Mucosa of gallbladder (tissue), 1 donor: ENCODE data around the gene LHFPL6. TPM values are rescaled to one million over a fixed set of nuclear protein-coding genes. Genes with fewer than 3 reads are reported as not detected.

Experiments
- DNase-seq: peaks from one replicate; pipeline ENCODE4 v3.0.0-alpha.2; 2020; ENCODE audit warnings: low spot score
- total RNA-seq: library from RNA; stranded (reverse); gene quantifications from one replicate; pipeline ENCODE4 v1.2.1, GENCODE V29; 2021
- donor health status: DM: no; HTN: no; CAD: no.

The LHFPL6 gene
- total RNA-seq, 1 donor from 2014 or later = 30.2 TPM

DNA sequence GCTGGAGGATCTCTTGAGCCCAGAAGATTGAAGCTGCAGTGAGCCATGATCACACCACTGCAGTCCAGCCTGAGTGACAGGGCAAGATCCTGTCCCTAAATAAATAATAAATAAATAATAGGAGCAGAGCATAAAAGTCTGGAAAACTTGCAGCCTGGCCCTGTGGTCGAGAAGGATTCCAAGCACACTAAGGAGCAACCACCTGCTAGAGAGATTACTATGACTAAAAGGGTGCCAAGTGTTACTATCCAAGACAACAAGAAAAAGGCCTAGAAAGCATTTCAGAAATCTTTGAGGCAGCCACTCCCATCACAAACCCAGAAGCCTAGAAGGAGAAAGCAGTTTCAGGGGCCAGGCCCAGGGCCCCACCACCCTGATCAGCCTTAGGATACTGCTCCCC is 46.1 kb downstream of the LHFPL6 start:
- no peak for DNase-seq

DNA sequence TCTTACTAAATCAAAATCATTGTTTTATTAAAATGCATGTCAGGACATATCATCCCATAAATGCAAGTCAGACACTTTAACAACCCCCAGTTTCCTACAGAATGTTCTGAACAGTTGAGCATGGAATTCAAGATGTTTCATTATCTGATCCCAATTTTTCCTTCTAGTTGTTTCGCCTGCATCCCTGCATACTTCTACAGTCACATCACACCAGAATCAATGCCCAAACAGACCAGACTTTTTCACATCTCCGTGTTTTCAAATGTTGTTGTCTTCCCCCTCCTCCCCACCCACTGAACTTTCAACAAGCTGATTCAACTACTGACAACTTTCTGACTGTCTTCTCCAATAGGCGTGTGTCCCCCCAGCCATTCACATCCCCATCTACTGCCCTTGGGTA is 48.6 kb downstream of the LHFPL6 start:
- DNase-seq = no peak

DNA sequence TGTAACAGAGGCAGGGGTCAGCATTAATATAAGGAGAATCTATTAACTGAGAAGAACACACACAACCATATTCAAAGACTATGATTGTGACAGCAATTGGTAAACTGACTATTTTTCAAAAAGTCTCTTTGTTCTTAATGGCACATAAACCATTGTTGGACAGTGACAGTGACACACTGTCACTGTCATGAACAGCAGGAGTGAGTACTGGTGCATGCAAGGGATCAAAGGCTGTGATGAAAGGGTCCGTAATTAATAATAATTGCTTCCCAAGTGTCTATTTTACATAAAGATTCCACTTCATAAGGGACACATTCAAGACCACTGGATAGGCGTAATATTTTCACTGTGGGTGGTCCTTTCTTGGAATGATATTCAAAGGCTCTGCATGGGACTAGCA is 50.7 kb downstream of the LHFPL6 start:
- DNase-seq = no peak

DNA sequence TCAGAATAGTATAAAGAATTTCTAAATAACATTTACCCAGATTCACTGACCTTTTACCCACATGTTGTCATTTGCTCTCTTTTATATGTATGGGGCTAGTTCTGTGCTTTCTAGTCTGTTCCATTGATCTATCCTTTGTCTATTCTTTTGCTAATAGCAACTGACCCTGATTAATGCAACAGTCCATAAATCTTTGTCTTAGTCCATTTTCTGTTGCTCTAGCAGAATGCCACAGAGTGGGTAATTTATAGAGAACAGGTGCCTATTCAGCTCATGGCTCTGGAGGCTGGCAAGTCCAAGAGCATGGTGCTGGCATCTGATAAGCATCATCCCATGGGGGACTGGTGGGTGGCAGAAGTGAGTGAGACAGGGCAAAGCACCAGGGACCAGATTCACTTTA is 52.1 kb downstream of the LHFPL6 start:
- DNase-seq = no peak

DNA sequence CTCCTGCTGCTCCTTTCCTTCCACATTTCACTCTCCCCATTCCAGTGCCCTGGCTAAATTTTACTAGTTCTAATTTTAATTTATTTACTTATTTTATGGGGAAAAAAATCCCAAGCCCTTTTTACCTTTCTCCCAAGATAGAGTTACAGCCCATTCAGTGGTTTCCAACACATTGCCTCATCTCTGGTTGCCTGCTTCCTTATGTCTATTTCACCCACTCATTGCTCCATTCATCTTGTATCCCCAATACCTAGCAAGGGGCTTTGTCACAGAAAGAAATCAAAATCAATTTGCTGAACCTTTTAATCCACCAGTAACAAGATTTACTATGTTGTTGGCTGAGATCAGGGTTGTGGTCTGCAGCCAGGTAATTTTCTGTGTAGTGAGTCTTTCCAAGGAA is 55.9 kb downstream of the LHFPL6 start:
- no peak for DNase-seq

DNA sequence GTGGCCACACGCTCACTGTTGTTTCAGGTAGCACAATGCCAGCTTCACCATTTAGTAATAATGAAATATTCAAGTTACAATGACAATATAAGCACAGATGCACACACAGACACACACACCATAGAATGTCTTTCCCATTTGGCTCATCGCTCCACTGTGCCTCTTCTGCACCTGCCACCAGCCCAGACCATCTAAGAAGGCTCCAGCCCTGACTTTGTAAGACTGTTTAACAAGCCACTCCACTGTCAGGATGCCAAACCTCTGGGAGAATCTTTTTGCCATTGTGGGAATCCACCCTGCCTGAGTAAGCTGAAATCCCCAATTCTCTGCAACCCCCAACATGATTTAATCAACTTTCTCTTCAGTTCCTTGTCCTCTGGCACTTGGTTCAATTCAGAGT is 60.6 kb downstream of the LHFPL6 start:
- DNase-seq = no peak

DNA sequence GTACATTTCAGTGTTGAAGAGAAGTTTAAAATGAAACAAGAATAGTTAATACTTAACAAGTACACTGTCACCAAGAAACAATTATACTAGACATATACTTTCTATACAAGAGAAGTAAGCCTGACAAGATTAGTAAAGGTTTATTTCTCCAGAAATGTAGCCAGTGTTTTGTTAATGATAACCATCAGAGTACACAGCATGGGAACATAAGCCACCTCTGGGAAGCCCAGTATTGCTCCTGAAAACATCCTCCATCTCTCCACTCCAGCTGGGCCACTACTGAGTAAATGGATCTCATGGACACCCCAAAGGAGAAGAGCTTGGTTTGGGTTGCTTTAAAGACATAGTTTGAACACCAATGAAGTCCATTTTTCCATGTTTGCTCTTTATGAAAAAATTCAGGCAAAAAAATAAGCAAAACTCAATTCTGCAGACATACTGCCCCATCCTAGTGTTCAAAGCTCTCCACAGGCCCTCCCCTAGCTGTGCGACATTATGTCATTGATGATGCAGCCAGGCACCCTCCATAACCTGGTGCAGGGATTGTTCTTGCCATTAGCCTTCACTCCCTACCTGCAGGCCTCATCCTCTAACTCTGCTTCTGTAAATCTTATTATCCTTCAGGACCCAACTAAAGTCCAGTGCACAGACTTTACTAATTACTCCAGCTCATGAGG is 61.9 kb downstream of the LHFPL6 start:
- no peak for DNase-seq

DNA sequence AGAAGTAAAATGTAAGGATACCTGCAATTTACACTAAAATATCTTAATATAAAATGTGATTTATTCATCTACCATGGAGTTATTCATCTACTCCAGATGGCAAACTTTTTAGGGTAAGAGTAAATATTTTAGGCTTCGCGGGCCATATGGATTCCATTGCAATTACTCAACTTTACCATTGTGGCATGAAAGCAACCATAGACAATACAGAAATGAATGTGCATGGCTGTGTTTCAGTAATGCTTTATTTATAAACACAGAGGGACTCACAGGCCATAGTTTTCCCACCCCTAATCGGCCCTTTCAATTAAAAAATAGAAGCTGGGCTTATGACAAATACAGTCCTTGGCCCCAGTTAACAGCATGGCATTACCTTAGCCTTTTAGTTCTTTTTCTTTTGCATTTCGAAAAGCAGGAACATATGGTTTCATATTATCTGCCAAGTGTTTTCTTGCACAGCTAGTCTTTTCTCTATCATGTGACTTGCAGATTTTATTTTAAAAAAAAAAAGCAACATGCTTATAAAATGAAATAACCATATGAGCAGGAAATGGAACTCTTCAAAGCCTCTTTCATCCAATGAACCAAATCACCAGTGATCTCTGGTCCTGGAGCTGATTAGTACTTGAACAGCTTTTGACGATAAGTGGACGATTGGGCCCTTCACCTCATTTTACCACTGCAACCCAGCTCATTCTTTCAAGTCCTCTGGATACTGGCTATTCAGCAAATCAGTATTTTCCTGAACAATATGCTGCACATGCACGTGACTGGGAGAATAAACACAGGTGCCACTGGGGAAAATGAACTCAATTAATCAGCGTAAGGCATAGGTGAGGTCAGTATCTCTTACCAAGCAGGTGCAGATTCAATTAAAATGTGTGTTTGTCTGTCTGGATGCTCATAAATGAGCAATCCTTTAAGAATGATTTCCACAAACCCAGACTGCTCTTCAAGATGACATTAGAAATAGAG is 63.9 kb downstream of the LHFPL6 start:
- no peak for DNase-seq

DNA sequence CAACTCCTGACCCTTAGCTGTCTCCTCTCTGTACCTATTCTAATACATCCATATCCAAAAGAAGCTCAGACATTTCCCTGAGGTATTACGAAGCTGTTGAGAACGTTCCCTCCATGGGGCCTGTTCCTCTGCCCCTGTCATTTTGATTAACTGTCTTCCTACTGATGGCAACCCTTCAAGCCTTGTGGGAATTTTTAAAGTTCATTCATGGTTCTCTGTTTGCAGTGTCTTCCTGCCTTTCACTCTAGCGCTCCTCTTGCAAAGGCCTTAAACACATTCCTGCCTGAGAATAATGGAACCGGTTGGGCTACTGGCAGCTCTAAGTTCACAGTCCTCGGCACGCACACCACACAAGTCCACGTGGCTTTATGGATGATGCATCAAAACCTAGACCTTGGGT is 66.1 kb downstream of the LHFPL6 start:
- DNase-seq = no peak

DNA sequence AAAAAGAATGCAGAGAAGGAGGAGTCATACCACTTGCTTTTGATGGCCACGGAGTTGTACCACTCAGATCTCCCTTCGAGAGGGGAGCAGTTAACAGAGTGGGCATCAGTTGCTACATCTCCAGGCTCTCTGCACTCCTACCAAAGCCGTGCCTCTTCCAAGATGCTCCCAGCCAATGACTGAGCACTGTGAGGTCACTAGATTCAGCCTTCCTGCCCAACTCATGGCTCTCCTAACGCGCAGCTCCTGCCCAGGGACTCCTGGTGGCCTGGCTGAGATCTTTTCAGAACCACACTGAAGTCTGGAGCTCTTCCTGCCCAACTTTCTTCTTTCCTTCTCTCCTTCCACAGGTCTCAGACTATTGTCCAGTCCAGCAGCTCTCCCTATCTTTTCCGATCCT is 66.7 kb downstream of the LHFPL6 start:
- DNase-seq = no peak

DNA sequence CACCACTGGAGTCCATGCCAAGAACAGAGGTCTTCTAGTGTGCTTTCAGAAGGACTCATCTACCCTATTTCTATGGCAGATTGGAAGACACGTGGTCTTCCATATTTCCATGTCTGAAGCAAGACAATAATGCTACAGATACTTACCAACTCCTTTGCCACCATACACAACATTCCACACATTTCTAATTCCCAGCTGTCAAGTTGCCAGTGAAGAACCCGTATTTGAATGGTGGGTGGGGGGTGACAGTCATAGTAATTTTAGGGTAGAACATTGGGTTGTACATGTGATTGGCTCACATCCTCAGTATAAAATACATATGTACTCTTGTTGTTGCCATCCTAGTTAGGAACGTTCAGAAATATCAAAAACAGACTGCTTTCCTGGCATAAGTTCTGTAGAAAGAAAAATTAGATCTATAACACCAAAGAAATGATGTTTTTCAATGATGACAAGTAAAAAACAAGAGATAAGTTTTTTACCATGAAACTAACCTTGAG is 69.3 kb downstream of the LHFPL6 start:
- DNase-seq = no peak

DNA sequence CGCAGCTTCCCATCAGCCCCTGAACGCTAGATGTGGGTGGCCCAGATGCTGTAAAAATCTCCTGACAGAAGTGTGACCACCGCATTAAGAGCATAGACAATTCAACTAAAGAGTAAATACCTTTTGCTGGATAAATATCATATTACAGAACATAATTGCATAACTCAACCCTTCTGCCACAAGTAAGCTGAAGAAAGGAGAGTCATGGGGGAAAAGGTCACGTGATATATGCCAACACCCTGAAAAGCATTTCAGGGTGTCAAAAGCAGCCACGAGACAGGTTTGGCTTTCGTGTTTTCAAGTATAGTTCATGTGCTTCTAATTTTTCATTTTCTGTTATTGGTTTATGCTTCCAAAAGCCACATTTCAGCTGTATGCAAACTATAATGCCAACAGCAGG is 71.3 kb downstream of the LHFPL6 start:
- no peak for DNase-seq

DNA sequence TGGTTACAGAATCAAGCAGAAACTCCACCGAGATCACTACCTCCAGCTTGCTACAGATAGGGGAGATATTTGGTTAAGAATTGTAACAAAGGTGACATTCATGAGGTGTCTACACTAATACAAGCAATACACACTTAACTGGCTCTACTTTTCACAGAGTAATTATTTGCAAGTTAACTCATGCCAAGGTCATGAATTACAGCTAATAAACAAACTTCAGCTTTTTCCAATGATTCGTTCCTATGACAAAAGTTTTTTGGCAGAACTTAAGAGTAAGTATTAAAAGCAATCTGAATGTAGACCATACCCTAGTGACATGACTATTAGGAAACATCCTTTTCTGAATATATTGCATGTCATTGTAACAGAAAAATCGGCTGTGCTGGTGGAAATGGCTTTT is 72.1 kb downstream of the LHFPL6 start:
- no peak for DNase-seq

DNA sequence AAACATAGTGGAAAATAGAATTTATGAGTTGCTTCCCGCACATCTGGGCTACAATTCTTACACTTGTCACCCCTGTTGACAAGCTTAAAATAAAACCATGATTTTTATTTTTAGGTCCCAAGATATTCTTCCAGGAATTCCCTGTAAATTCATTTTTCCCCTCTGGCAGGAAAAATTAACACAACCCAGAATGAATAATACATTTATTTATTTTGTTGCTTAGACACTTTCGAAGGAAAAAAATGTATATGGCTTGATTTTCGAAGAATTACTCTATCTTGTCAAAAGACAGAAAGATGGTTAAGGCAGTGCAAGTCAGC is 74.4 kb downstream of the LHFPL6 start:
- DNase-seq = no peak

DNA sequence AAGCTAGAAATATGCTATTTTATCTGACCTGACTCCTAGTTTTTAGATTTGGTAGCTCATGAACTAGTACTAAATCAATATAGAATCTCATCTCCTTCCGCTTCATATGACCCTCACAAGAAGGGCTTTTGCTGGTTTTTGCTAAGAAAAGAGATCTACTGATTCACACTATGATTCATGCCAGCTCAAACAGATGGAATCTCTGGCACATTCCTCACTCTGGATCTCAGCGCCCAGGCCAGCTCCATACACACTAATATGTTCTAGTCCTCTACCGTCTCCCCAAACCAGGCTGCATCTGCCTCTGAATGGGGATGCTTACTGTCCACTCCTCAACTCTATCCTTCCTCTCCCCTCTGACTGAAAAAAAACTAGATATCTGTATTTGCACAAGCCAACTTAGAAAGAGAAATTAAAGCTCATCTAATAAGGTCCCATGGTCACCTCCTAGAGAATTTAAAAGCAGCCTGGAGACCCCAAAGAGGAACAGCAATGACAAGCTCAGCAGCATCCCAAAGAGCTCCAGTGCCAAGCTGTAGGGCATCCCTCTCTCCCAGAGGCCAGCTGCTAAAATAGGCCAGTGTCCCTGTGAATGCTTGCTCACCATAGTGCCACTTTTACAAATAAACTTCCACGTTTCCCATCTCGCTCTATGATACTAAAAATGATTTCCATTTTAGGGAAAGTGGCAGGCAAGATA is 74.9 kb downstream of the LHFPL6 start:
- no peak for DNase-seq

DNA sequence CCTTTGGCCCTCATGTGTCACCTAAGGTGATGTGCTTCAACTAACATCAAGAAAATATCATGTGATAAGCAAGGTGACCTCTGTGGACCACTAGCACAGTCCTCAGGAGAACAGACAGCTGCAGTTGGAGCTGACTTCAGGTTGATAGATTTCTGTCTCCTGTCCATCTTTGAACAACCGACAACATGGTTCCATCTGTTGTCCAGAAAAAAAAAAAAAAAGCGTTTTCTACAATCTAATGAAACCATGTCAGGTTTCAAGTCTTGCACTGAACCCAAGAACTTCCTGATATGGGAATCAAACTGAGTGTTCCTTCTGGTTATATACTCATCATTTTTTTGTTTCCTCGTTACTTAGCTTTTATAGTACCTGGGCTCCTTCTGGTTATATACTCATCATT is 75.7 kb downstream of the LHFPL6 start:
- DNase-seq = no peak

DNA sequence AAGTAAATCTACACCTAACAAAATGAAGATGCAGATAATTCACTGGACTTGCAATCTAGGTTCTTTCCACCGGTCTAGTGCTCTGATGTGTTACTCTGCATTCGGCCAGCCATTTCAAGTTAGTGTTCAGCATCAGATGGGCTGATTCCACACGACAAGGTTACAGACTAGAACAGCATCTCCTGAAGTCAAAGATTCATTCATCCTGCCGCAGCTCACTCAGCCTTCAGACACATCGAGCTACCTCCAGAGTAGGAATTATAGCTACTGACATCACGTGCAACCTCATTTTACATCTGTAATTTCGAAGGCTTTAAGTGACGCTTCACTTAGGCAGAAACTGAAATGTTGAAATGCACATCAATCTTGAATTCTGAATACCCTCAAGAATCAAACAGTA is 76.5 kb downstream of the LHFPL6 start:
- DNase-seq = no peak

DNA sequence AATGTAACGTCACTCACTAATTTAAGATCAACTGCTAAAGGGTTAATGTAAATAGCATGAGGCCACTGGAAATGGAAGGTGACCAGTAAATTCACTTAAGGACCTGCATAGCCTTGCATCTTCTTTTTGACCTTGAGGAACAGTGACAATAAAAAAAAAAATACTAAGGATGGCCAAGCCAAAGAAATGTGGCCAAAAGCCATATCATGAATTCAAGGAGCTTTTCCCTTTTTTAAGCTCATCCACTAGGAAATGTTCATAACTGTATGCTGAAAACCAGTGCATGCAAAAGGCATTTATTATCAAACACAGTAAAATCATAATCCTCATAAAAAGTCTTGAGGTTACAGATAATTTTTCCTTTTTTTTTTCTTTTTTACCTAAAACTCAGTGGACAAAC is 77.5 kb downstream of the LHFPL6 start:
- DNase-seq = no peak

DNA sequence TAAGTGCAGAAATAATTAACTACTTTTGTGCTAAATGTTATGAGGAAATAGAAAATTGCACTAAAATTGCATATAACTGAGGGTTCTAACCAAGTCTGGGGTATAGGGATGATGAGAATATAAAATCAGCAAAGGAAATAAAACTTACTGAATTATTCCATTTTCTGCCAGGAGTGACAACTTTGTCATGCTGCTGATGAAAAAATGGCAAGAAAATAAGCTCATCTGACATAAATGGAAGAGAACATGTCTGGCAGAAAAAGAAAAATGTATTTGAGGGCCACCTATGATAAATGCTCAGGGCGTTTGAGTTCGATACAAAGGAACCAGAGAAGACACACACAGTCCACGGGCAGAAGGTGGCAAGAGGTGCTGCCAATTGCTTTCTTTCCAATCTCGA is 78.2 kb downstream of the LHFPL6 start:
- no peak for DNase-seq

DNA sequence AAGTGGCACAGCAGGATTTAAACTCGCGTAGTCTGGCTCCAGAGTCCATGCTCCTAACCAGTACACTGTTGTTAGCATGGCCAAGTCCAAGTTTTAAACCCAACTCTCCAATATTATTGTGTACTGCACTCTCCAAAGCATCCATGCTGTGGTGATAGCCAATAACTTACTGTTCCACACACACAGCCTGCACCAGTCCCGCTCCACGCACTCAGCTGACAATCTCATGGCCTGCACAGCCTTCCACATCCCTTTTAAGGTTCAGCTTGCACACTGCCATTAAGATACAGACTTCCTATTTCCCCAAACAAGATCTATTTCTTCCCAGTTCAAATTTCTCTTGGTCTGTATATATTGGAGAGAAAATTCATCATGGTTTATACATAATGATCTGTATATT is 80.7 kb downstream of the LHFPL6 start:
- DNase-seq = no peak

DNA sequence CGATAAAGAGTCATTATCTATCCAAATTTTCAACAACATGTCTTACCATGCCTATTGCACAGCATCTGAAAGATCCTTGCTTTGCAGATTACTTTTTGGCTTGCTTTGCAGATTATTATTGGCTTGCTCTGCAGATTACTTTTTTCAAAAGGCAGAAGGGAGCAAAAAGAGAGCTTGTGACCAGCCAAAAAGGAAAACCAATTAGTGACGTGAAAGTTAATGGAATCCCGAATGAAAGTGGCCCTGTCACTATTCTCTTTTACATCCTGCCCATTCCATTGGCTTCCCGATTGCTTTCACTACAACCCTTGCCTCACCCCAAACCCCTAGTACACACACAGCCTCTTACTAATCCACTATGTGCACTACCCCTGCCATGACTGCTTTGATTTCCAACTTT is 81.3 kb downstream of the LHFPL6 start:
- no peak for DNase-seq

DNA sequence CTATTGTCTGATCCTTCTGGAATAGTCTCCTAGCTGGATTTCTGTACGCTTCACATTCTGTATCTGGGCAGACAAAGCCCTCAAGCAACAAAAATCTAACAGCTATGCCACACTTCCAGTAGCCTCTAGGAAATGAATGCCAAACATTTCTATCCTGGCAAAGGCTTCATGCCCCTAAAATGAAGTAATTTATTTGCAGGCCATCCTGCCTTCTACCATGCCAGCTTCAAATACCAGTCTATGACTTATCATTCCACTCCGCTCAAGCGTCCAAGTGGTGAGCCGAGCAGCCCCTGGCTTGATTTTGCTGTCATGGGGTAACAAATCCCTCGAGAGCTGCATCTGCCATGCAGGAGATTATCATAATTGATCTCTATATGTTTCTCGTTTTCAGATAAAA is 86.9 kb downstream of the LHFPL6 start:
- no peak for DNase-seq
